PC-3 (cell line): ENCODE measurements around the gene CCDC159.
"Not testable (repeated sequence)": the region's sequence is repeated elsewhere in the genome, so short reads cannot be mapped to it uniquely, and the experiment has no call there.

Source experiments
- EZH2phosphoT487 ChIP-seq: fragments of 300-600 bp; sonication (generic); IDR thresholded peaks from 2 replicates; pipeline ENCODE4 v1.6.1; 2018; ENCODE audit warnings: mild to moderate bottlenecking, antibody characterized with exemption, low read length, borderline replicate concordance
- TF ChIP-seq, protein P1 (sequence below): fragments of 300-600 bp; sonication (generic); conservative IDR thresholded peaks from 2 replicates; pipeline ENCODE4 v1.5.1; 2017; ENCODE audit warnings: antibody characterized with exemption, low read depth, mild to moderate bottlenecking, low read length

DNA sequence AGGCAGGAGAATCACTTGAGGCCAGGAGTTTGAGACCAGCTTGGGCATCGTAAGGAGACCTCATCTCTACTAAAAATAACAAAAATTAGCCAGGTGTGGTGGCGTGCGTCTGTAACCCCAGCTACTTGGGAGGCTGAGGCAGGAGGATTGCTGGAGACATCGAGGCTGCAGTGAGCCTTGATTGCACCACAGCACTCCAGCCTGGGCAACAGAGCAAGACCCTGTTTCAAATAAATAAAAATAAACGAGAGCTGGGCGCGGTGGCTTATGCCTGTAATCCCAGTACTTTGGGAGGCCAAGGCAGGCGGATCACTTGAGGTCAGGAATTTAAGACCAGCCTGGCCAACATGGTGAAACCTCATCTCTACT is 6.2 kb upstream of the CCDC159 start:
- TF ChIP-seq, protein P1, sequence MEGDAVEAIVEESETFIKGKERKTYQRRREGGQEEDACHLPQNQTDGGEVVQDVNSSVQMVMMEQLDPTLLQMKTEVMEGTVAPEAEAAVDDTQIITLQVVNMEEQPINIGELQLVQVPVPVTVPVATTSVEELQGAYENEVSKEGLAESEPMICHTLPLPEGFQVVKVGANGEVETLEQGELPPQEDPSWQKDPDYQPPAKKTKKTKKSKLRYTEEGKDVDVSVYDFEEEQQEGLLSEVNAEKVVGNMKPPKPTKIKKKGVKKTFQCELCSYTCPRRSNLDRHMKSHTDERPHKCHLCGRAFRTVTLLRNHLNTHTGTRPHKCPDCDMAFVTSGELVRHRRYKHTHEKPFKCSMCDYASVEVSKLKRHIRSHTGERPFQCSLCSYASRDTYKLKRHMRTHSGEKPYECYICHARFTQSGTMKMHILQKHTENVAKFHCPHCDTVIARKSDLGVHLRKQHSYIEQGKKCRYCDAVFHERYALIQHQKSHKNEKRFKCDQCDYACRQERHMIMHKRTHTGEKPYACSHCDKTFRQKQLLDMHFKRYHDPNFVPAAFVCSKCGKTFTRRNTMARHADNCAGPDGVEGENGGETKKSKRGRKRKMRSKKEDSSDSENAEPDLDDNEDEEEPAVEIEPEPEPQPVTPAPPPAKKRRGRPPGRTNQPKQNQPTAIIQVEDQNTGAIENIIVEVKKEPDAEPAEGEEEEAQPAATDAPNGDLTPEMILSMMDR = not testable (repeated sequence)
- TF ChIP-seq EZH2phosphoT487 = not testable (repeated sequence)
